Measurements from ENCODE around the gene DCUN1D3. TPM values are rescaled to one million over a fixed set of nuclear protein-coding genes. Genes with fewer than 3 reads are reported as not detected.

DCUN1D3 gene
- total RNA-seq, 1 experiment from 2014 or later, result 16.1 TPM

DNA sequence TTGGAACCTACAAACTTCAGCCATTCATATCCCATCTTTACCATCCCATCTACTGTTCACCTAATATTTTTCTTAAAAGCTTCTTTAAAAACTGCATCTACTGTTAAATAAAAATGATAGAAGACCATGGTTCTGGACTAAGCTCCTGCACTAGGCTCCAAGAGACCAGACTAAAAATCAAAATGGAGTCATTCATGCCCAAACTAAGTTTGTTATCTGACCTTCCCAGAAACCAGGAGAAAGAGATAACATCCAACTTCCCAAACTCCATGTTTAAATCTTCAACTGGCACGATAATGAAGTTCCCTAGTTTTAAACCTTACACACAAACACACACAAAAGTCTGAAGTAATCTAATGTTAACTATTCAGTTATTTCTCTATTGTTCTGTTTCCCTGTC, 13.8 kb downstream of the DCUN1D3 start:
- Histone ChIP-seq H3T11ph (ENCODE audit: low read length) (no peak overlapping the region), H3K4me2 (ENCODE audit: insufficient read depth, insufficient read length, low read length) (no peak overlapping the region), H3K27ac (ENCODE audit: insufficient read length, low read depth, low read length) (no peak overlapping the region), H2BK5ac (ENCODE audit: insufficient read length, low read length) (no peak overlapping the region), H3K9ac (ENCODE audit: extremely low read depth, insufficient read length, low read length) (no peak overlapping the region), H4K20me1 (ENCODE audit: control insufficient read depth, insufficient read depth, insufficient read length) (no peaks in the 10 kb centered on the region), H3K23me2 (ENCODE audit: insufficient read length, low read depth, low read length, poor library complexity, severe bottlenecking) (no peaks in the 10 kb centered on the region), H3K79me2 (ENCODE audit: insufficient read depth, low read length) (peaks cover 2% of the 10 kb centered on the region; the same call in 1 of the 2 replicates), H3K4ac (ENCODE audit: low read depth, low read length) (no peak overlapping the region), H2BK120ac (ENCODE audit: low read depth, low read length, poor library complexity, severe bottlenecking) (no peak overlapping the region), H2BK15ac (ENCODE audit: low read depth, low read length) (no peak overlapping the region), H4K91ac (ENCODE audit: insufficient read length, low read depth, low read length) (no peak overlapping the region), H4K5ac (ENCODE audit: insufficient read length, low read depth, low read length) (no peak overlapping the region), H3K4me1 (ENCODE audit: insufficient read depth, low read length) (peaks cover 4% of the 10 kb centered on the region; the same call in 1 of the 2 replicates), H3K14ac (ENCODE audit: insufficient read depth, low read length) (no peak overlapping the region), H3K56ac (ENCODE audit: insufficient read length, low read depth, low read length) (no peak overlapping the region), H2BK12ac (ENCODE audit: insufficient read length, low read depth, low read length) (no peak overlapping the region), H2AK5ac (ENCODE audit: insufficient read length, low read length) (no peak overlapping the region), H3K79me1 (ENCODE audit: insufficient read depth, low read depth, low read length, poor library complexity, severe bottlenecking) (peaks cover 6% of the 10 kb centered on the region), H2BK20ac (ENCODE audit: low read depth, low read length, poor library complexity, severe bottlenecking) (no peak overlapping the region), H3K23ac (ENCODE audit: insufficient read length, low read depth, low read length) (no peak overlapping the region), H4K8ac (replicated peaks; ENCODE audit: insufficient read length, low read depth, low read length) (no peak overlapping the region), H2AFZ (ENCODE audit: low read length) (no peak overlapping the region), H3K27me3 (ENCODE audit: insufficient read depth, low read length) (no peaks in the 10 kb centered on the region), H3K18ac (ENCODE audit: insufficient read length, low read depth, low read length) (no peak overlapping the region), H3K9me3 (ENCODE audit: control insufficient read depth, low read depth, low read length) (no peaks in the 10 kb centered on the region)
- H3K36me3 Mint-ChIP-seq (ENCODE audit: insufficient read depth in 1 of 3, low read depth in 3 of 3), result peaks cover 0 to 10% (median 2%) of the 10 kb centered on the region in 3 experiments; a peak in 3 of 7 replicates
- no peak overlapping the region for H3K4me3 Mint-ChIP-seq
- H3K27ac Mint-ChIP-seq, result no peak overlapping the region
- no CpG with 5 or more reads among the region's 1 CpG for WGBS (ENCODE audit: extremely low coverage, insufficient read length, low lambda C conversion rate)
- H3K9me3 Mint-ChIP-seq, result no peaks in the 10 kb centered on the region
- TF ChIP-seq, protein P1, sequence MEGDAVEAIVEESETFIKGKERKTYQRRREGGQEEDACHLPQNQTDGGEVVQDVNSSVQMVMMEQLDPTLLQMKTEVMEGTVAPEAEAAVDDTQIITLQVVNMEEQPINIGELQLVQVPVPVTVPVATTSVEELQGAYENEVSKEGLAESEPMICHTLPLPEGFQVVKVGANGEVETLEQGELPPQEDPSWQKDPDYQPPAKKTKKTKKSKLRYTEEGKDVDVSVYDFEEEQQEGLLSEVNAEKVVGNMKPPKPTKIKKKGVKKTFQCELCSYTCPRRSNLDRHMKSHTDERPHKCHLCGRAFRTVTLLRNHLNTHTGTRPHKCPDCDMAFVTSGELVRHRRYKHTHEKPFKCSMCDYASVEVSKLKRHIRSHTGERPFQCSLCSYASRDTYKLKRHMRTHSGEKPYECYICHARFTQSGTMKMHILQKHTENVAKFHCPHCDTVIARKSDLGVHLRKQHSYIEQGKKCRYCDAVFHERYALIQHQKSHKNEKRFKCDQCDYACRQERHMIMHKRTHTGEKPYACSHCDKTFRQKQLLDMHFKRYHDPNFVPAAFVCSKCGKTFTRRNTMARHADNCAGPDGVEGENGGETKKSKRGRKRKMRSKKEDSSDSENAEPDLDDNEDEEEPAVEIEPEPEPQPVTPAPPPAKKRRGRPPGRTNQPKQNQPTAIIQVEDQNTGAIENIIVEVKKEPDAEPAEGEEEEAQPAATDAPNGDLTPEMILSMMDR (conservative IDR thresholded peaks at IDR 0.05), result no peak
- no peak for DNase-seq
- H3K27me3 Mint-ChIP-seq (ENCODE audit: low read depth), result no peaks in the 10 kb centered on the region
- H3K4me1 Mint-ChIP-seq, result peaks cover 19 to 25% of the 10 kb centered on the region in 2 experiments
